GM23248 (cell line): ENCODE measurements around the gene SLC5A5.

Source experiments
- EZH2 ChIP-seq: fragments of 200-600 bp; sonication (generic); IDR thresholded peaks from 2 replicates; pipeline ENCODE4 v1.6.1; 2018; ENCODE audit warnings: antibody characterized with exemption, mild to moderate bottlenecking; ENCODE audit not compliant: insufficient read depth, poor library complexity, severe bottlenecking
- EZH2phosphoT487 ChIP-seq: fragments of 200-600 bp; sonication (generic); IDR thresholded peaks from 2 replicates; pipeline ENCODE4 v1.6.1; 2018; ENCODE audit warnings: antibody characterized with exemption, moderate library complexity, mild to moderate bottlenecking, low read depth; ENCODE audit not compliant: insufficient read depth

GRCh38 chr19:17943274-17944221, 71.8 kb downstream of the SLC5A5 start:
- no peak for TF ChIP-seq EZH2
- TF ChIP-seq EZH2phosphoT487: no peak
